ENCODE data around the gene SPOCK1.

The SPOCK1 gene

DNA sequence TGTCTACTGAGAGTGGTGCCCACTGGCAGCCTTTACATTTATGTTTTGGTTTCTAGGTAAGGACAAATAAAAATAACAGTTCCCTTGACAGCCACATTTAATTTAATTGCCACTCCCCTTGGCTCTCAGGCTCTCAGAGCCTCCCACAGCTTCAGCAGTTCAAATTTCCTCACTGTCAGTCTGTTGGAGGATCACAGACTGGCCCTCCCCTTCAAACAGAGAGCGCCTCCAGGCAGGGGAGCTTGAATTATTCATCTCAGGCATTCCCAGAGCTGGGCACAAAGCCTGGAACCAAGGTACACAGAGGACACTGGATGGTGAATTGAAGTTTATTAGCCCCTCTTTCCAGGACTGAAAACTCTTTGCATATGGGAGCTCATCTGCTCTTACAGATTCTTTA, 407.7 kb downstream of the SPOCK1 start:
- no peak for DNase-seq (ENCODE audit: low read depth)
- no peak for TF ChIP-seq CTCF (conservative IDR thresholded peaks at IDR 0.05; ENCODE audit: low read depth, low read length)
- no peak overlapping the region for H3K4me3 ChIP-seq (ENCODE audit: low read length)

DNA sequence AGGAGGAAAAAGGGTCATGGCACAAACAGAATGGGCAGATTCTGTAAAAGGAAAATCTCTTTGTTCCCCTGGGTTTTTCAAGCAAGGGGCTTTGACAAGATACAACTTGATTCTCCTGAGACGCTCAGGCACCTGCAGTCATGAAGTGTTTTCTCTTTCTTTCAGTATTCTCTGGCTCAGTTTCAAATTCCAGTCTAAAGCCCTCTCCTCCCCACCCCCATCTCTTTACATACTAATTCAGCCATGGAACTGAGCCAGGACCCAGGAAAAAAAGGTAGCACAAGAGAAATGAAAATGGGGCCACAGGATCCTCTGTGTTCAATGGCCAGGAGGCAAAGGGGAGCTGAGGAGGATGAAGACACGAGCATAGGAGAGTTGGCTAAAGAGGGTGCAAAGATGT, 408.4 kb downstream of the SPOCK1 start:
- no peak overlapping the region for H3K4me3 ChIP-seq (ENCODE audit: low read length)
- DNase-seq (ENCODE audit: low read depth): no peak
- TF ChIP-seq CTCF (conservative IDR thresholded peaks at IDR 0.05; ENCODE audit: low read depth, low read length): no peak

- no peak for TF ChIP-seq CTCF (conservative IDR thresholded peaks at IDR 0.05; ENCODE audit: low read depth, low read length)
- no peak for DNase-seq (ENCODE audit: low read depth)
These were observed 409.0 kb downstream of the SPOCK1 start for GRCh38 chr5:137090151-137090550.

DNA sequence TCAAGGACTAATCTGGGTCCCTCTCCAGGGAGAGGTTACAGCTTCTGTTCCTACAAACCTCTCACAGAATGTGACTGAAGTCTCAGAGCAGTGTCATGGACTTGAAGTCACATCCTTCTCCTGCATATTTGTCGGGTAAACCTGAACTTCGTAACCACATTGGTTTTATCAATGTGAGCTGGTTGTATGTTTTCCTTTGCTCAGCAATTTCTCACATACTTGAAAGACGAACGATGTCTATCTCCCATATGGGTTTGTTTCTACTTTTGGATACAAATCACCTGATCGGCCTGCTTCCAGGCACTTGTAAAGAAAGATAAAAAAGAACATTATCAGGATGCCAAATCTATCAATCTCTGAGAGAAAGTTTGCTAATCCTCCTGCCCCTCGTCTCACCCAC, 411.0 kb downstream of the SPOCK1 start:
- DNase-seq (ENCODE audit: low read depth): no peak
- H3K4me3 ChIP-seq (ENCODE audit: low read length): no peak overlapping the region

More at GRCh38 chr5:137090151-137090550, 409.0 kb downstream of the SPOCK1 start:
- H3K4me3 ChIP-seq (ENCODE audit: low read length): no peak overlapping the region

GRCh38 chr5:137086342-137086741, 412.8 kb downstream of the SPOCK1 start:
- DNase-seq (ENCODE audit: low read depth): peak; percentile 48
- H3K4me3 ChIP-seq (ENCODE audit: low read length): no peak overlapping the region
- peak; percentile 34 for TF ChIP-seq CTCF (conservative IDR thresholded peaks at IDR 0.05; ENCODE audit: low read depth, low read length)

More for the DNA sequence above, 411.0 kb downstream of the SPOCK1 start:
- TF ChIP-seq CTCF (conservative IDR thresholded peaks at IDR 0.05; ENCODE audit: low read depth, low read length): no peak

GRCh38 chr5:137085206-137085605, 413.9 kb downstream of the SPOCK1 start:
- H3K4me3 ChIP-seq (ENCODE audit: low read length): no peak overlapping the region
- TF ChIP-seq CTCF (conservative IDR thresholded peaks at IDR 0.05; ENCODE audit: low read depth, low read length): no peak
- no peak for DNase-seq (ENCODE audit: low read depth)

DNA sequence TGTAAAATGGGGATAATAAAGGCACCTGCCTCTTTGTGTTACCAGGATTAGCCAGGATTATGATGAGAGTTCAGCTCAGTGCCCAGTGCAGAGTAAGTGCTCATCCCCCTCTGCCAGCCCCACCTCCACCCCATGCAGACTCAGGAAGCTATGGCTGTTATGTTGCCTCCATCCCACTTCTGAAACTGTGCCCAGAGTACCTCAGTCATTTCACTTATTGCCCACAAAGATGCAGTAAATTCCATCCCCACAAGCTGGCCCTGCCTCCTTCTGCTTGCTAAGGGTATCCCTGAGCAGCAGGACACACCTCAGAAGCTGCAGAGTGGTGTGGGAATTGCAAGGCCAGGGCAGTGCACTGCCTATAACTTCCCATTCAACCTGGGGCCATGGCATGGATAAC, 415.1 kb downstream of the SPOCK1 start:
- no peak overlapping the region for H3K4me3 ChIP-seq (ENCODE audit: low read length)
- TF ChIP-seq CTCF (conservative IDR thresholded peaks at IDR 0.05; ENCODE audit: low read depth, low read length): no peak
- no peak for DNase-seq (ENCODE audit: low read depth)
